Panc1 (cell line): ENCODE results near the gene PRRT1.

Experiments used
- CTCF ChIP-seq: fragments of 450-650 bp; IDR thresholded peaks from 2 replicates; pipeline ENCODE4 v1.5.1; 2017; ENCODE audit warnings: mild to moderate bottlenecking
- POLR2AphosphoS5 ChIP-seq: IDR thresholded peaks from 2 replicates; pipeline ENCODE4 v1.6.1; 2012; ENCODE audit warnings: mild to moderate bottlenecking, low read depth, low read length, moderate library complexity

GRCh38 chr6:32192608-32193039 lies 40.9 kb upstream of the PRRT1 start, which contains the start of gene GPSM3:
- TF ChIP-seq POLR2AphosphoS5, result no peak
- no peak for TF ChIP-seq CTCF
